ENCODE measurements around the gene TANC1. TPM values are rescaled to one million over a fixed set of nuclear protein-coding genes. Genes with fewer than 3 reads are reported as not detected.

TANC1 gene
- total and polyA plus RNA-seq, 4 donors = 7.8 to 58.3 (median 48.0) TPM

GRCh38 chr2:159160954-159161353, 192.5 kb downstream of the TANC1 start:
- Histone ChIP-seq H3K4me1 (ENCODE audit: control insufficient read depth in 1 of 2, insufficient read depth in 2 of 2, low read length in 2 of 2) (no peaks in the 10 kb centered on the region), H3K36me3 (ENCODE audit: control insufficient read depth in 1 of 2, insufficient read depth in 2 of 2, low read length in 1 of 2) (peaks cover 0 to 7% of the 10 kb centered on the region in 2 donors), H3K27me3 (ENCODE audit: control insufficient read depth in 1 of 2, insufficient read depth in 2 of 2, low read length in 1 of 2) (no peaks in the 10 kb centered on the region), H3K4me3 (ENCODE audit: low read length in 2 of 2) (no peak overlapping the region), H3K27ac (ENCODE audit: low read depth in 1 of 2, low read length in 2 of 2) (no peak overlapping the region), H3K9me3 (ENCODE audit: control insufficient read depth, low read length) (no peaks in the 10 kb centered on the region)
- DNase-seq = no peak
- ATAC-seq (ENCODE audit: low FRiP score) = no peak
- 72 to 78% methylated on average over 3 of the region's 3 CpGs for WGBS, 2 donors
- intact Hi-C loops (cut with DNase I) = no loop called here

- Histone ChIP-seq H3K36me3 (ENCODE audit: control insufficient read depth in 1 of 2, insufficient read depth in 2 of 2, low read length in 1 of 2) (peaks cover 0 to 7% of the 10 kb centered on the region in 2 donors), H3K4me3 (ENCODE audit: low read length in 2 of 2) (no peak overlapping the region), H3K27ac (ENCODE audit: low read depth in 1 of 2, low read length in 2 of 2) (no peak overlapping the region), H3K27me3 (ENCODE audit: control insufficient read depth in 1 of 2, insufficient read depth in 2 of 2, low read length in 1 of 2) (no peaks in the 10 kb centered on the region), H3K9me3 (ENCODE audit: control insufficient read depth, low read length) (no peaks in the 10 kb centered on the region), H3K4me1 (ENCODE audit: control insufficient read depth in 1 of 2, insufficient read depth in 2 of 2, low read length in 2 of 2) (no peaks in the 10 kb centered on the region)
- no peak for DNase-seq
- no peak for ATAC-seq (ENCODE audit: low FRiP score)
- 72 to 74% methylated on average over 6 of the region's 6 CpGs for WGBS, 2 donors
- intact Hi-C loops (cut with DNase I) = no loop called here
Measured at GRCh38 chr2:159163930-159164329, 195.5 kb downstream of the TANC1 start.

GRCh38 chr2:159164457-159164911, 196.0 kb downstream of the TANC1 start:
- Histone ChIP-seq H3K9me3 (ENCODE audit: control insufficient read depth, low read length) (no peaks in the 10 kb centered on the region), H3K27me3 (ENCODE audit: control insufficient read depth in 1 of 2, insufficient read depth in 2 of 2, low read length in 1 of 2) (no peaks in the 10 kb centered on the region), H3K4me1 (ENCODE audit: control insufficient read depth in 1 of 2, insufficient read depth in 2 of 2, low read length in 2 of 2) (no peaks in the 10 kb centered on the region), H3K36me3 (ENCODE audit: control insufficient read depth in 1 of 2, insufficient read depth in 2 of 2, low read length in 1 of 2) (peaks cover 0 to 7% of the 10 kb centered on the region in 2 donors), H3K4me3 (ENCODE audit: low read length in 2 of 2) (no peak overlapping the region), H3K27ac (ENCODE audit: low read depth in 1 of 2, low read length in 2 of 2) (no peak overlapping the region)
- DNase-seq (no peak), ATAC-seq (ENCODE audit: low FRiP score) (no peak)
- 81 to 83% methylated on average over 3 of the region's 3 CpGs for WGBS, 2 donors
- intact Hi-C loops (cut with DNase I) = no loop called here

GRCh38 chr2:159165048-159165447, 196.6 kb downstream of the TANC1 start:
- no peak for DNase-seq
- Histone ChIP-seq H3K9me3 (ENCODE audit: control insufficient read depth, low read length) (no peaks in the 10 kb centered on the region), H3K27ac (ENCODE audit: low read depth in 1 of 2, low read length in 2 of 2) (no peak overlapping the region), H3K36me3 (ENCODE audit: control insufficient read depth in 1 of 2, insufficient read depth in 2 of 2, low read length in 1 of 2) (peaks cover 0 to 7% of the 10 kb centered on the region in 2 donors), H3K4me3 (ENCODE audit: low read length in 2 of 2) (no peak overlapping the region), H3K4me1 (ENCODE audit: control insufficient read depth in 1 of 2, insufficient read depth in 2 of 2, low read length in 2 of 2) (no peaks in the 10 kb centered on the region), H3K27me3 (ENCODE audit: control insufficient read depth in 1 of 2, insufficient read depth in 2 of 2, low read length in 1 of 2) (no peaks in the 10 kb centered on the region)
- WGBS, 2 donors = 87 to 93% methylated on average over 4 of the region's 4 CpGs
- intact Hi-C loops (cut with DNase I) = no loop called here
- ATAC-seq (ENCODE audit: low FRiP score) = no peak

GRCh38 chr2:159168707-159169106, 200.3 kb downstream of the TANC1 start:
- Histone ChIP-seq H3K9me3 (ENCODE audit: control insufficient read depth, low read length) (no peaks in the 10 kb centered on the region), H3K27ac (ENCODE audit: low read depth in 1 of 2, low read length in 2 of 2) (no peak overlapping the region), H3K36me3 (ENCODE audit: control insufficient read depth in 1 of 2, insufficient read depth in 2 of 2, low read length in 1 of 2) (no peaks in the 10 kb centered on the region), H3K4me3 (ENCODE audit: low read length in 2 of 2) (no peak overlapping the region), H3K4me1 (ENCODE audit: control insufficient read depth in 1 of 2, insufficient read depth in 2 of 2, low read length in 2 of 2) (no peaks in the 10 kb centered on the region), H3K27me3 (ENCODE audit: control insufficient read depth in 1 of 2, insufficient read depth in 2 of 2, low read length in 1 of 2) (no peaks in the 10 kb centered on the region)
- 47 to 67% methylated on average over 1 of the region's 1 CpG for WGBS, 2 donors
- DNase-seq (no peak), ATAC-seq (ENCODE audit: low FRiP score) (no peak)
- intact Hi-C loops (cut with DNase I) = no loop called here

GRCh38 chr2:159169187-159169586, 200.7 kb downstream of the TANC1 start:
- no peak for DNase-seq
- Histone ChIP-seq H3K4me1 (ENCODE audit: control insufficient read depth in 1 of 2, insufficient read depth in 2 of 2, low read length in 2 of 2) (no peaks in the 10 kb centered on the region), H3K27ac (ENCODE audit: low read depth in 1 of 2, low read length in 2 of 2) (no peak overlapping the region), H3K27me3 (ENCODE audit: control insufficient read depth in 1 of 2, insufficient read depth in 2 of 2, low read length in 1 of 2) (no peaks in the 10 kb centered on the region), H3K4me3 (ENCODE audit: low read length in 2 of 2) (no peak overlapping the region), H3K9me3 (ENCODE audit: control insufficient read depth, low read length) (no peaks in the 10 kb centered on the region), H3K36me3 (ENCODE audit: control insufficient read depth in 1 of 2, insufficient read depth in 2 of 2, low read length in 1 of 2) (peaks cover 0 to 1% of the 10 kb centered on the region in 2 donors)
- intact Hi-C loops (cut with DNase I) = no loop called here
- no peak for ATAC-seq (ENCODE audit: low FRiP score)
- WGBS, 2 donors = 5 to 7% methylated on average over 6 of the region's 6 CpGs

GRCh38 chr2:159172403-159172802, 204.0 kb downstream of the TANC1 start:
- ATAC-seq (ENCODE audit: low FRiP score) = no peak
- Histone ChIP-seq H3K27me3 (ENCODE audit: control insufficient read depth in 1 of 2, insufficient read depth in 2 of 2, low read length in 1 of 2) (no peaks in the 10 kb centered on the region), H3K36me3 (ENCODE audit: control insufficient read depth in 1 of 2, insufficient read depth in 2 of 2, low read length in 1 of 2) (peaks cover 0 to 1% of the 10 kb centered on the region in 2 donors), H3K4me1 (ENCODE audit: control insufficient read depth in 1 of 2, insufficient read depth in 2 of 2, low read length in 2 of 2) (no peaks in the 10 kb centered on the region), H3K4me3 (ENCODE audit: low read length in 2 of 2) (no peak overlapping the region), H3K9me3 (ENCODE audit: control insufficient read depth, low read length) (no peaks in the 10 kb centered on the region), H3K27ac (ENCODE audit: low read depth in 1 of 2, low read length in 2 of 2) (no peak overlapping the region)
- no peak for DNase-seq
- intact Hi-C loops (cut with DNase I) = no loop called here
- WGBS, 2 donors = 65 to 70% methylated on average over 3 of the region's 3 CpGs

GRCh38 chr2:159174759-159175158, 206.3 kb downstream of the TANC1 start:
- WGBS, 2 donors = 84 to 91% methylated on average over 9 of the region's 9 CpGs
- ATAC-seq (ENCODE audit: low FRiP score) = no peak
- Histone ChIP-seq H3K27ac (ENCODE audit: low read depth in 1 of 2, low read length in 2 of 2) (no peak overlapping the region), H3K36me3 (ENCODE audit: control insufficient read depth in 1 of 2, insufficient read depth in 2 of 2, low read length in 1 of 2) (peaks cover 0 to 1% of the 10 kb centered on the region in 2 donors), H3K9me3 (ENCODE audit: control insufficient read depth, low read length) (no peaks in the 10 kb centered on the region), H3K4me1 (ENCODE audit: control insufficient read depth in 1 of 2, insufficient read depth in 2 of 2, low read length in 2 of 2) (no peaks in the 10 kb centered on the region), H3K27me3 (ENCODE audit: control insufficient read depth in 1 of 2, insufficient read depth in 2 of 2, low read length in 1 of 2) (no peaks in the 10 kb centered on the region), H3K4me3 (ENCODE audit: low read length in 2 of 2) (no peak overlapping the region)
- intact Hi-C loops (cut with DNase I) = no loop called here
- no peak for DNase-seq

GRCh38 chr2:159175182-159175581, 206.7 kb downstream of the TANC1 start:
- ATAC-seq (ENCODE audit: low FRiP score) (no peak), DNase-seq (no peak)
- 83 to 92% methylated on average over 6 of the region's 6 CpGs for WGBS, 2 donors
- H3K36me3 ChIP-seq (ENCODE audit: control insufficient read depth in 1 of 2, insufficient read depth in 2 of 2, low read length in 1 of 2) = peaks cover 0 to 1% of the 10 kb centered on the region in 2 donors
- intact Hi-C loops (cut with DNase I) = no loop called here
- no peaks in the 10 kb centered on the region for H3K27me3 ChIP-seq (ENCODE audit: control insufficient read depth in 1 of 2, insufficient read depth in 2 of 2, low read length in 1 of 2)
- no peak overlapping the region for H3K27ac ChIP-seq (ENCODE audit: low read depth in 1 of 2, low read length in 2 of 2)
- H3K4me1 ChIP-seq (ENCODE audit: control insufficient read depth in 1 of 2, insufficient read depth in 2 of 2, low read length in 2 of 2) = no peaks in the 10 kb centered on the region
- no peaks in the 10 kb centered on the region for H3K9me3 ChIP-seq (ENCODE audit: control insufficient read depth, low read length)
- H3K4me3 ChIP-seq (ENCODE audit: low read length in 2 of 2) = no peak overlapping the region
